Heart left ventricle (tissue), 16 donors: Measurements from ENCODE around the gene ADAM17. TPM values are rescaled to one million over a fixed set of nuclear protein-coding genes. Genes with fewer than 3 reads are reported as not detected.

Experiments
- ATAC-seq, 4 donors: fragments of 200-7000 bp; cut with Tn5 transposase; one replicate each; pipeline ENCODE4 v1.9.1; 2020 to 2022; ENCODE audit warnings: moderate library complexity in 4 of 4, mild to moderate bottlenecking in 3 of 4, moderate number of reproducible peaks in 1 of 4
- DNase-seq, 5 donors: peaks; one replicate each; pipeline ENCODE4 v3.0.0-alpha.2; 2020
- H3K27ac ChIP-seq, 12 donors: fragments of 200-600 bp; sonication (generic) in 4 of 12; one replicate each; pipeline versions ENCODE4 v1.5.0 to v1.8.0; 2016 to 2022; ENCODE audit warnings: mild to moderate bottlenecking in 2 of 12
- H3K27me3 ChIP-seq, 9 donors: fragments of 200-600 bp; sonication (generic) in 2 of 9; one replicate each; pipeline versions ENCODE4 v1.5.1 to v1.8.0; 2016 to 2022; ENCODE audit warnings: mild to moderate bottlenecking in 3 of 9
- H3K36me3 ChIP-seq, 9 donors: fragments of 200-600 bp; sonication (generic) in 2 of 9; one replicate each; pipeline versions ENCODE4 v1.5.0 to v1.8.0; 2018 to 2022; ENCODE audit warnings: mild to moderate bottlenecking in 2 of 9
- H3K4me1 ChIP-seq, 12 donors: fragments of 200-600 bp; sonication (generic) in 4 of 12; one replicate each; pipeline versions ENCODE4 v1.5.0 to v1.8.0; 2016 to 2022; ENCODE audit warnings: mild to moderate bottlenecking in 3 of 12
- H3K4me3 ChIP-seq, 12 donors: fragments of 200-600 bp; sonication (generic) in 4 of 12; one replicate each; pipeline versions ENCODE4 v1.5.0 to v1.8.0; 2017 to 2022; ENCODE audit warnings: mild to moderate bottlenecking in 9 of 12, moderate library complexity in 4 of 12
- H3K9me3 ChIP-seq, 12 donors: fragments of 200-600 bp; sonication (generic) in 4 of 12; one replicate each; pipeline versions ENCODE4 v1.5.0 to v1.8.0; 2016 to 2022; ENCODE audit warnings: mild to moderate bottlenecking in 1 of 12
- CTCF ChIP-seq, 12 donors: fragments of 200-600 bp; sonication (generic) in 4 of 12; IDR thresholded peaks; one replicate each; pipeline versions ENCODE4 v1.5.0 to v1.8.0; 2018 to 2022; ENCODE audit warnings: antibody characterized with exemption in 12 of 12, mild to moderate bottlenecking in 5 of 12
- POLR2A ChIP-seq, 2 donors: fragments of 450-650 bp; IDR thresholded peaks; one replicate each; pipeline ENCODE4 v1.6.1; 2017; ENCODE audit warnings: antibody characterized with exemption in 2 of 2, mild to moderate bottlenecking in 2 of 2, moderate library complexity in 2 of 2
- WGBS, 4 donors: extraction: QIAGEN DNeasy Blood & Tissue Kit in 2 of 4; methylation state at CpG; one replicate each; pipeline versions ENCODE4 v1.1.5 to v1.1.7; 2013 to 2018; 5-methylcytosine and 5-hydroxymethylcytosine counted together
- intact Hi-C, 10 donors: fragments of 100-400 bp; cut with DNase I; formaldehyde crosslinking; loops; one replicate each; pipeline versions ENCODE4 v1.11.1 to v1.14.2; 2022
- polyA plus RNA-seq, 2 donors: library from polyadenylated mRNA; stranded (reverse); fragments of 200-250 nt; gene quantifications; one replicate each; pipeline ENCODE4 v1.2.3, GENCODE V29; 2013
- total RNA-seq, 9 donors: library from RNA; depleted of rRNA in 2 of 9; stranded (reverse); fragments of >200 nt in 2 of 9; fragmentation: NEBNext Ultra II Directional in 3 of 9; extraction: Animal tissue kit (Norgen Biotek cat#: 25700) in 3 of 9; gene quantifications; one replicate each; pipeline versions ENCODE4 v1.1.0 to v1.2.4, GENCODE V29; 2016 to 2023
- donor health status: ischemic (EF 13 %, LVEDD 7.1; RV severe dilation, severe dysfunction).
- donor health status: healthy with polysubstance abuse.
- donor health status: DM: no; HTN: yes; CAD: no.
- donor health status: DM: no; HTN: no; CAD: no.
- donor health status: ischemic (EF 25% LVEDD 6.9; RV normal size, moderate dysfunction).
- donor health status: ischemic (EF 25% LVEDD 5.7; RV mildly dilated, moderate dysfunction).
- donor health status: healthy.
- donor health status: DM: yes; HTN: yes; CAD: no.
- donor health status: ischemic (EF 35%, LVEDD 5.7; RV mildly dilated, moderate dysfunction).
- donor health status: nonischemic (EF 11% LVEDD 7.7; RV severe dilation, severe dysfunction).
- donor health status: DM: yes; HTN: yes; CAD: no.
- donor health status: PGD.
- donor health status: ischemic (EF 29% LVEDD 5.4; RV normal size, mild dysfunction).
- donor health status: nonischemic (EF 23%, LVEDD 6.1; RV moderate dilation, normal function).

ADAM17 gene
- total and polyA plus RNA-seq, 11 donors, result 6.5 to 22.4 (median 15.0) TPM

- DNase-seq (no peak), ATAC-seq (no peak)
- peaks cover 0 to 5% (median 0%) of the 10 kb centered on the region in 9 donors for H3K36me3 ChIP-seq
- peak overlapping the region in 1 of 12 donors; percentile 73 for H3K27ac ChIP-seq
- H3K27me3 ChIP-seq, result no peaks in the 10 kb centered on the region
- no peaks in the 10 kb centered on the region for H3K9me3 ChIP-seq
- TF ChIP-seq CTCF (IDR thresholded peaks at IDR 0.05) (no peak), POLR2A (IDR thresholded peaks at IDR 0.05) (no peak)
- intact Hi-C loops, result no loop called here
- no peak overlapping the region for H3K4me3 ChIP-seq
- H3K4me1 ChIP-seq, result peaks cover 4 to 93% (median 41%) of the 10 kb centered on the region in 12 donors
- 82 to 90% (median 88%) methylated on average over 5 of the region's 5 CpGs for WGBS, 4 donors
These were observed 8.2 kb downstream of the ADAM17 start for GRCh38 chr2:9547262-9547991.

DNA sequence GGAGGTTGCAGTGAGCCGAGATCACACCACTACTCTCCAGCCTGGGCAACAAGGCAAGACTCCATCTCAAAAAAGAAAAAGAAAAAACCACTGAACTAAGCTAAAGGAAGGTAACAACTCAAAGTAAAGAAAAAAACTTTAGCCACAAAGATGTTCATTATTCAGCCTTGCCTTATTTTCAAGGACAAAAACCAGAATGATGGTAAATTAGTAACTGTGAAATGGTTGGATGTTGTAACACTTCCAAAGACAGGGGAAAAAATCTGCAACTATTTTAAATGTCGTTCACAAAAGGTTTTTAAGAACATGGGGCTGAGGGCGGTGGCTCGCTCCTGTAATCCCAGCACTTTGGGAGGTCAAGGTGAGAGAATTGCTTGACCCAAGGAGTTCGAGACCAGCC, 10.1 kb downstream of the ADAM17 start:
- no peak for ATAC-seq
- Histone ChIP-seq H3K4me1 (peaks cover 0 to 81% (median 31%) of the 10 kb centered on the region in 12 donors), H3K36me3 (peaks cover 0 to 18% (median 16%) of the 10 kb centered on the region in 9 donors), H3K27ac (no peak overlapping the region), H3K9me3 (no peaks in the 10 kb centered on the region), H3K4me3 (no peak overlapping the region), H3K27me3 (no peaks in the 10 kb centered on the region)
- TF ChIP-seq POLR2A (IDR thresholded peaks at IDR 0.05) (no peak), CTCF (IDR thresholded peaks at IDR 0.05) (no peak)
- no peak for DNase-seq
- intact Hi-C loops, result no loop called here
- 77 to 95% (median 91%) methylated on average over 5 of the region's 5 CpGs for WGBS, 4 donors

DNA sequence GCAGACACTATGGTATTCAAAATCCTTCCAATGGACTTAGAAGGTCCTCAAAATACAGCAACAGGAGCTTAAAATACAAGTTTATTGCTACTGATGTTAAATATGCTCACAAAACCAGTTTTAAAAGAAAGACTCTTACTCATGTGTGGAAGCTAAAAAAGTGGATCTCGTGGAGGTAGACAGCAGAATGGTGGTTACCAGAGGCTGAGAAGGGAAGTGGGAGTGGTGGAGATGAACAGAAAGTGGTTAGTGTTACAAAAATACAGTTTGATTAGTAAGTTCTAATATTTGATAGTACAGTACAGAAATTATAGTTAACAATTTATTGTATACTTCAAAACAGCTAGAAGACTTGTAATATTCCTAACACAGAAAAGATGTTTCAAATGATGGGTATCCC, 12.1 kb downstream of the ADAM17 start:
- DNase-seq, result no peak

More for the DNA sequence above, 12.1 kb downstream of the ADAM17 start:
- 43 to 78% (median 65%) methylated on average over 1 of the region's 1 CpG for WGBS, 4 donors
- Histone ChIP-seq H3K27me3 (no peaks in the 10 kb centered on the region), H3K9me3 (no peaks in the 10 kb centered on the region), H3K4me3 (no peak overlapping the region), H3K27ac (no peak overlapping the region), H3K36me3 (peaks cover 0 to 20% (median 16%) of the 10 kb centered on the region in 9 donors), H3K4me1 (peaks cover 0 to 80% (median 35%) of the 10 kb centered on the region in 12 donors)
- no peak for TF ChIP-seq POLR2A (IDR thresholded peaks at IDR 0.05)
- TF ChIP-seq CTCF (IDR thresholded peaks at IDR 0.05), result no peak
- intact Hi-C loops, result no loop called here
- ATAC-seq, result no peak
